IMR-90 (cell line): ENCODE results near the gene AOPEP. TPM values are rescaled to one million over a fixed set of nuclear protein-coding genes. Genes with fewer than 3 reads are reported as not detected.
A peak's percentile ranks its signal among the peaks of the same experiment; 100 is the strongest.

Experiments used
- ATAC-seq: fragments of 200-7000 bp; cut with Tn5 transposase; 2 replicates; pipeline ENCODE4 v1.9.1; 2020; ENCODE audit warnings: low read depth, mild to moderate bottlenecking, moderate library complexity
- BruUV-seq: library from RNA; stranded (reverse); fragments of 400-500 nt; replicated peaks from 2 replicates; lab custom pipeline; 2021; lab: Mats Ljungman, UMichigan
- CTCF ChIA-PET: fragments of 300-600 bp; formaldehyde crosslinking; extraction: SDS; loops from one replicate; lab custom pipeline; 2021; ENCODE audit warnings: antibody characterized with exemption; lab: Yijun Ruan, JAX
- POLR2A ChIA-PET: fragments of 300-600 bp; sonication (Branson Sonifier 250); formaldehyde crosslinking; loops from one replicate; lab custom pipeline; 2022; ENCODE audit warnings: antibody characterized with exemption; ENCODE audit not compliant: unreplicated experiment; lab: Charles Lee
- DNase-seq: peaks from one replicate; pipeline ENCODE4 v3.0.0; 2013
- H2AFZ ChIP-seq: replicated peaks from 2 replicates; pipeline ENCODE3; 2013; ENCODE audit warnings: low read length, mild to moderate bottlenecking; ENCODE audit not compliant: poor library complexity
- H2AK5ac ChIP-seq: 2 replicates; pipeline ENCODE4 v1.6.1; 2013; ENCODE audit warnings: low read depth, low read length, inconsistent platforms
- H2AK9ac ChIP-seq: replicated peaks from 2 replicates; pipeline ENCODE3; 2013; ENCODE audit warnings: mild to moderate bottlenecking, low read depth, low read length, moderate library complexity; ENCODE audit not compliant: poor library complexity
- H2BK120ac ChIP-seq: 2 replicates; pipeline ENCODE4 v1.6.1; 2013; ENCODE audit warnings: low read depth, low read length, inconsistent platforms
- H2BK15ac ChIP-seq: 3 replicates; pipeline ENCODE4 v1.6.1; 2013; ENCODE audit warnings: low read depth, low read length, inconsistent platforms
- H2BK20ac ChIP-seq: 2 replicates; pipeline ENCODE4 v1.6.1; 2013; ENCODE audit warnings: low read depth, mild to moderate bottlenecking, inconsistent platforms, low read length, moderate library complexity
- H2BK5ac ChIP-seq: 2 replicates; pipeline ENCODE4 v1.6.1; 2013; ENCODE audit warnings: mild to moderate bottlenecking, low read depth, low read length, inconsistent platforms; ENCODE audit not compliant: poor library complexity, severe bottlenecking
- H3K14ac ChIP-seq: replicated peaks from 2 replicates; pipeline ENCODE4 v1.6.1; 2013; ENCODE audit warnings: low read depth, low read length, inconsistent platforms
- H3K18ac ChIP-seq: 2 replicates; pipeline ENCODE4 v1.6.1; 2013; ENCODE audit warnings: low read depth, low read length, control low read depth
- H3K23ac ChIP-seq: 2 replicates; pipeline ENCODE4 v1.6.1; 2013; ENCODE audit warnings: low read depth, low read length, inconsistent platforms
- H3K27ac ChIP-seq: 2 replicates; pipeline ENCODE4 v1.5.1; 2013; ENCODE audit warnings: mild to moderate bottlenecking, control low read depth, low read length; ENCODE audit not compliant: insufficient read depth
- H3K27me3 ChIP-seq: 2 replicates; pipeline ENCODE4 v1.6.1; 2013; ENCODE audit warnings: low read length; ENCODE audit not compliant: control insufficient read depth, insufficient read depth
- H3K36me3 ChIP-seq: 2 replicates; pipeline ENCODE4 v1.6.1; 2013; ENCODE audit warnings: low read length, mixed read lengths; ENCODE audit not compliant: control insufficient read depth, insufficient read depth
- H3K4ac ChIP-seq: 2 replicates; pipeline ENCODE4 v1.6.1; 2013; ENCODE audit warnings: low read depth, low read length, inconsistent platforms
- H3K4me1 ChIP-seq: 2 replicates; pipeline ENCODE4 v1.6.1; 2013; ENCODE audit warnings: low read length, mixed read lengths; ENCODE audit not compliant: control insufficient read depth, insufficient read depth
- H3K4me2 ChIP-seq: 2 replicates; pipeline ENCODE4 v1.6.1; 2013; ENCODE audit warnings: low read depth, mild to moderate bottlenecking, control low read depth, low read length, moderate library complexity
- H3K4me3 ChIP-seq: 2 replicates; pipeline ENCODE4 v1.5.1; 2013; ENCODE audit warnings: low read depth, mild to moderate bottlenecking, control low read depth, low read length, moderate library complexity; ENCODE audit not compliant: insufficient read depth
- H3K56ac ChIP-seq: 2 replicates; pipeline ENCODE4 v1.6.1; 2013; ENCODE audit warnings: low read length, inconsistent platforms; ENCODE audit not compliant: insufficient read depth; ENCODE audit errors: extremely low read depth
- H3K79me1 ChIP-seq, 2 experiments: 2 replicates each; pipeline ENCODE4 v1.6.1; 2013; ENCODE audit warnings: low read length in 2 of 2, inconsistent platforms in 1 of 2, low read depth in 1 of 2
- H3K9ac ChIP-seq: 2 replicates; pipeline ENCODE4 v1.6.1; 2013; ENCODE audit warnings: low read depth, low read length, control low read depth
- H3K9me1 ChIP-seq: 2 replicates; pipeline ENCODE4 v1.6.1; 2013; ENCODE audit warnings: low read length, inconsistent platforms; ENCODE audit not compliant: insufficient read depth
- H3K9me3 ChIP-seq: 2 replicates; pipeline ENCODE4 v1.6.1; 2013; ENCODE audit warnings: low read length; ENCODE audit not compliant: control insufficient read depth, insufficient read depth
- H4K20me1 ChIP-seq: 2 replicates; pipeline ENCODE4 v1.6.1; 2013; ENCODE audit warnings: low read length, inconsistent platforms; ENCODE audit not compliant: insufficient read depth
- H4K5ac ChIP-seq: 2 replicates; pipeline ENCODE4 v1.6.1; 2013; ENCODE audit warnings: mild to moderate bottlenecking, low read depth, low read length, control low read depth
- H4K8ac ChIP-seq, 2 experiments: 2 replicates each; pipeline ENCODE4 v1.6.1; 2013; ENCODE audit warnings: low read depth in 2 of 2, low read length in 2 of 2, control low read depth in 1 of 2, inconsistent platforms in 1 of 2
- H4K91ac ChIP-seq: 2 replicates; pipeline ENCODE4 v1.6.1; 2013; ENCODE audit warnings: low read depth, low read length, inconsistent platforms; ENCODE audit not compliant: insufficient read depth
- CEBPB ChIP-seq: IDR thresholded peaks from 2 replicates; pipeline ENCODE4 v1.6.1; 2012; ENCODE audit warnings: low read depth, low read length, improper control_type of control experiment
- CHD1 ChIP-seq: IDR thresholded peaks from 2 replicates; pipeline ENCODE4 v1.6.1; 2012; ENCODE audit warnings: low read depth, low read length, improper control_type of control experiment
- FOS ChIP-seq: fragments of 150-350 bp; IDR thresholded peaks from 2 replicates; pipeline ENCODE4 v1.6.1; 2016; ENCODE audit warnings: low read depth, low read length
- MAFK ChIP-seq: IDR thresholded peaks from 2 replicates; pipeline ENCODE4 v1.6.1; 2012; ENCODE audit warnings: low read depth, low read length, improper control_type of control experiment
- MAZ ChIP-seq: IDR thresholded peaks from 2 replicates; pipeline ENCODE4 v1.6.1; 2012; ENCODE audit warnings: low read depth, mild to moderate bottlenecking, low read length, improper control_type of control experiment, moderate library complexity, borderline replicate concordance
- NFE2L2 ChIP-seq: fragments of 150-350 bp; IDR thresholded peaks from 2 replicates; pipeline ENCODE4 v1.6.1; 2016; ENCODE audit warnings: low read depth, mild to moderate bottlenecking, low read length
- POLR2A ChIP-seq: IDR thresholded peaks from 2 replicates; pipeline ENCODE4 v1.6.1; 2012; ENCODE audit warnings: mild to moderate bottlenecking, low read depth, low read length
- WGBS, 2 experiments: methylation state at CpG; one replicate each; pipeline versions ENCODE4 v1.1.5 to v1.1.7; 2013; ENCODE audit warnings: missing lambda C conversion rate in 2 of 2; ENCODE audit not compliant: insufficient read length in 1 of 2; ENCODE audit errors: extremely low coverage in 2 of 2; 5-methylcytosine and 5-hydroxymethylcytosine counted together
- dilution Hi-C: fragments of 300-500 bp; cut with HindIII; formaldehyde crosslinking; loops from one replicate; pipeline ENCODE4 v1.14.3; 2018; ENCODE audit warnings: low sequenced_read_pairs; ENCODE audit not compliant: unreplicated experiment
- in situ Hi-C: fragments of 300-500 bp; cut with MboI; formaldehyde crosslinking; loops from 3 replicates; pipeline ENCODE4 v1.14.3; 2019; ENCODE audit warnings: low sequenced_read_pairs, inconsistent platforms, mixed read lengths
- intact Hi-C: fragments of 100-400 bp; cut with micrococcal nuclease; formaldehyde crosslinking; loops from 2 replicates; pipeline ENCODE4 v1.10.0; 2022
- polyA plus RNA-seq, 3 experiments: library from polyadenylated mRNA; depleted of rRNA; stranded (reverse); fragments of >200 nt; gene quantifications; 2 replicates each; pipeline ENCODE4 v1.2.3, GENCODE V29; 2012; ENCODE audit warnings: low replicate concordance in 1 of 3
- total RNA-seq: library from RNA; depleted of rRNA; stranded (reverse); fragments of >200 nt; gene quantifications from 2 replicates; pipeline ENCODE4 v1.2.3, GENCODE V29; 2012

AOPEP gene
- total and polyA plus RNA-seq, 2 of the 4 experiments (the other 2 are of a cell fraction), result 34.9 to 38.7 TPM

DNA sequence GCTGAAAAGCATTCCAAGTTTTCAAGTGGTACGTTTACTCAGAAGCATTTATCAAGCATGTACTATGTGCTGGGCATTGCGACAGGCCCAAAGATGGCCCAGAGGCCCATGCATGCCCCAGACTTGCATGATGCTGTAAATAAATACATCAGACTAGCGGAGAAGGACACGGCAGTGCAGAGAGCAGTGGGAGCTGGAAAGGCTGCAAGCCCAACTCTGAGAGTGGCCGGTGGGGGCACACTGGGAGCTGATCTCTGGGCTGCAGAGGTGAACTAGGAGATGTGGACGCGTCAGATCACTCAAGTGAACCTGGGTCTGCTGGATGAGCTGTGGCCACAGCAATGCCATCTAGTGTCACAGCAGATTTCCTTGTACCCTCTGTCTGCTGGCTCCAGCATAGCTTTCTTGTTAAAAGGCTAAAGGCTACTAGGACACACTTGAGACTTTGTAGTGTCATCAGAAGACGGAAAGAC is 344.1 kb downstream of the AOPEP start:
- POLR2A ChIA-PET, result no interaction called here
- peaks cover 49% of the 10 kb centered on the region for H3K36me3 ChIP-seq
- peaks cover 42% of the 10 kb centered on the region for H3K9me1 ChIP-seq

More for the DNA sequence above, 344.1 kb downstream of the AOPEP start:
- Histone ChIP-seq H4K5ac (no peak overlapping the region), H3K4me2 (no peak overlapping the region), H3K23ac (no peak overlapping the region), H2BK15ac (no peak overlapping the region), H3K4me3 (no peak overlapping the region), H2AK5ac (no peak overlapping the region), H3K18ac (no peak overlapping the region), H3K27ac (no peak overlapping the region), H2AFZ (no peak overlapping the region), H4K91ac (no peak overlapping the region), H3K9ac (no peak overlapping the region), H3K4ac (no peak overlapping the region), H4K20me1 (peaks cover 87% of the 10 kb centered on the region), H3K14ac (no peak overlapping the region), H3K27me3 (no peaks in the 10 kb centered on the region), H2BK120ac (no peak overlapping the region), H3K79me1 (peaks cover 20 to 85% of the 10 kb centered on the region in 2 experiments), H3K56ac (no peak overlapping the region), H4K8ac (no peak overlapping the region), H3K4me1 (peaks cover 18% of the 10 kb centered on the region), H2BK5ac (no peak overlapping the region), H3K9me3 (no peaks in the 10 kb centered on the region), H2AK9ac (no peak overlapping the region), H2BK20ac (no peak overlapping the region)
- 77% methylated on average over 7 of the region's 8 CpGs; no CpG with 5 or more reads in 1 of the 2 experiments for WGBS, 2 experiments
- DNase-seq (no peak), ATAC-seq (no peak; the same call in 1 of the 2 replicates)
- in situ Hi-C loops (no loop called here), intact Hi-C loops (loop anchor here (5.0 kb wide), 1 partner anchor 288 kb away; no protein-coding TSS in a partner anchor), dilution Hi-C loops (no loop called here)
- TF ChIP-seq CEBPB (0 out of 2 replicates have a peak, but pooled peaks have one; percentile 20), MAFK (no peak), POLR2A (no peak), CHD1 (no peak), FOS (no peak), NFE2L2 (no peak), MAZ (no peak)
- CTCF ChIA-PET, result no interaction called here
- BruUV-seq, result no TSS peak
